ENCODE measurements around the gene KLF6.

KLF6 gene

GRCh38 chr10:3775696-3776551, 9.1 kb downstream of the KLF6 start:
- no peak for DNase-seq (ENCODE audit: low read depth in 2 of 3, low spot score in 1 of 3)

GRCh38 chr10:3774814-3775695, 10.0 kb downstream of the KLF6 start:
- no peak for DNase-seq (ENCODE audit: low read depth in 2 of 3, low spot score in 1 of 3)

DNA sequence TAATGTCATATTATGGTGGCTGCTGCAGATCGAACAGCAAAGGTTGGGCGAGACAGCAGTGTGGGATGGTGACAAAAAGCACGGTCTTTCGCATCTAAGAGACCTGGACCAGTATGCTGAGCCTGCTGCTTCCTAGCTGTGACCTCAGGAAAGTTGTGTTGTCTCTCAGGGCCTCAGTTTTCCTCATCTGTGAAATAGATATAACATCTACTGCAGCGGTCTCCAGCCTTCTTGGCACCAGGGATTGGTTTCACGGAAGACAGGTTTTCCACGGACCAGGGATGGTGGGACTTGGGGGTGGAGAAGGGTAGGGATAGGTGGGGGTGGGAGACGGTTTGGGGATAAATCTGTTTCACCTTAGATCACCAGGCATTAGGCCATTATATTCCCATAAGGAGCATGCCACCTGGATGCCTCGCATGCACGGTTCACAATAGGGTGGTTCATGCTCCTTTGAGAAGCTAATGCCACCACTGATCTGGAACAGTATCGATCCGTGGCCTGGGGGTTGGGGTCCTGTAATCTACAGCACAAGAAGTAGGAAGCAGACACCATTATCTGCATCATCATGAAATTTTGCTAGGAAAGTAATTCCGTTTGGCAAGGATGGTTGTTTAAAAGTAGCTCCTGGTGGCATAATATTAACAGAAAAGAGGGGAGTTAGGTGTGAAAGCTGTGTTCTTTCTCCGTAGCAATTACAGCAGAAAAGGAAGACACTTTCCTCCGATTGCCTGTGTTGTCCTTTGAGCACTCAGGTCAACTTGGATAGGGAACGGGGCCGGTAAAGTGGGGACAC, 10.8 kb downstream of the KLF6 start:
- no peak for DNase-seq (ENCODE audit: low read depth in 2 of 3, low spot score in 1 of 3)

DNA sequence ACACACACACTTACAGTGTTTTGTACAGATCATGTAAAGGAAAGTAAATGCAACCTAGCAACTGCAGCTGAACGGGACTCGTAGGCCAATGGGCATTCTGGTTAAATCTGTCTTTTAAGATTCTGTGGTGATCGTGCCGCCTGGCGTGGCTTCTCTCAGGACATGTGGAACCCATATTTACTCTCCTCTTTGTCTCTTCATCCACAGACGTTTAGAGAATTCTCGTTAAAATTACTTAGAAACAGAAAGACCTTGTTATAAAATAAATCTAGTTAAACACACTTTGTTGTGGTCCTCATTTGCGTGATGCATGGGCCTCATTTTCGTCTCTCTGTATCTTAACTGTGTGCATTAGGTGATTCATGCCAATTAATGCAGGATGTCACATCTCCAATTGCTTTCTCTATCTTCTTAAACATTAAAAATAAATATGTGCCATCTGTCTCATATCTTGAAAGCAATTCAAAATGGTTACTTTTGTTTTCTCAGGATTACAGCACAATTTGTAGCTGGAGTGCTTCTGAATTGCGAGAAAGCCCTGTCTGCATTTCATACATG, 11.5 kb downstream of the KLF6 start:
- no peak for DNase-seq (ENCODE audit: low read depth in 2 of 3, low spot score in 1 of 3)

DNA sequence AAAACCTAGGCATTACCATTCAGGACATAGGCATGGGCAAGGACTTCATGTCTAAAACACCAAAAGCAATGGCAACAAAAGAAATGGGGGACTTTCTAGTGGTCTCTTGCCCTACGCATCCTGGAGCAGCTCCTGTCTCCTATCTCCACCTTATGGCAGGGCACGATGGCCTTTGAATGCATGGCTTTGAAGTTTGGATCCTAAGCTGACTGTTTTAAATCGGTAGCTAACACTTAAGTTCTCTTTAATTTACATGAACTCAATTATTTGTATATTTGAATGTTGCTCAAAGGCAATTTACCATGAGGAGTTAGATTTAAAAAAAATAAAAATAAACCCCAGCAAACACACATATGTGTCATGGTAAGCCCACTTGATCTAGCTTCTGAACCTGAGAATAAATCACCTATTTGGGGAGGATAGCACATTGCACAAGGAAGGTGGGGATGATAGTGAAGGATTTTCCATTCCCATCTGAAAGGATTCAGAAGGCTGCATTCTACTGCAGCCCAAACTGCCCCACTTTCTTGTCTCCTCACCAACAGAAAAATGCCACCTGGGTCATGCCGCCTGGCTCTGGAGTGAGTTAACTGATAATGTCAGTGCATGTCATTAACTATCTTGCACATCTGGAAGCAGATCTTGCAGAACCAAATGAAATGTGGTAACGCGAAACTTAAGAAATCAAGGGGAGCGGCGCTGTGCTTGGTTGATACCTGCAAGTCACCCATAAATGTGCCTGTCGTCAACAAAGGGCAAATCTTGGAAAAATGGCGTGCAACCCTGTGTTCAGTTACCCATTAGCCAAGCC, 12.4 kb downstream of the KLF6 start:
- no peak for DNase-seq (ENCODE audit: low read depth in 2 of 3, low spot score in 1 of 3)

DNA sequence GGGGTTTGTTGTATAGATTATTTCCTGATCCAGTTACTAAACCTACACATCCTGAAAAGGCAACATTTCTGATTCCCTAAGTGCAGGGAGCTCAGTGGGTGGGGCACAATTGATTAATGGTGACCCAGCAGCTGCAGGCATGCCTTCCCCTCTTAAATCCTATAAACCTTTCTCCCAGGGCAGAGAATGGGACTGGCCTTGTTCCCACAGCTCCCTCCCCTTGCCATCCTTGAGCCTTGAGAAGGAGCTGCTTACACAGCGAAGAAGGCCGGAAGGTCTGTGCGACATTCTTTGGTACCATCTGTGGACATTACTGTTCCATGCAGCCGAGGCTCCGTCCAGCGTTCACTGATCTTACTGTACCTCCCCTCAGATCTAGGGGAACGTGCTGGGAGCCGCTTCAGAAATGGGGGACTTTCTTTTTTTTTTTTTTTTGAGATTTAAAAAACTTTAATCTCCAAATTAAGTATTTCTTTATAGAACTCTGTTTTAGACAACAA, 14.3 kb downstream of the KLF6 start:
- DNase-seq (ENCODE audit: low read depth in 2 of 3, low spot score in 1 of 3) = no peak

DNA sequence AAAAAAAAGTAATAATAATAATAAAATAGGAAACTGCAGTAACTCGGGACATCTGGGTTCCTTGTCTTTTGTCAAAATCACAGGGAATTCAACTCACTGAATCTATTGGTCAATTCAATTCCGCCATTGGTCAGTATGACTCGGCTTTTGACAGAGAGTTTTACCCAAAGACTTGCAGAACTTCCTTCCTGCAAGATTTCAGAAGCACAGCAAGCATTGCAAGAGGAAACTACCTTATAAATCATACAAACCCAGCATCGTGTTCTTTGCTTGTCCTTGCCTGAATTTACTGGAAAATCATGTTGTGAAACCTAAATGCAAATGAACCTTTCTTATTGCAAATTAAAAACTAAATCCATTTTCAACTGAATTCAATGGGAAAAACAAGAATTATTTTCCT, 15.5 kb downstream of the KLF6 start:
- no peak for DNase-seq (ENCODE audit: low read depth in 2 of 3, low spot score in 1 of 3)

DNA sequence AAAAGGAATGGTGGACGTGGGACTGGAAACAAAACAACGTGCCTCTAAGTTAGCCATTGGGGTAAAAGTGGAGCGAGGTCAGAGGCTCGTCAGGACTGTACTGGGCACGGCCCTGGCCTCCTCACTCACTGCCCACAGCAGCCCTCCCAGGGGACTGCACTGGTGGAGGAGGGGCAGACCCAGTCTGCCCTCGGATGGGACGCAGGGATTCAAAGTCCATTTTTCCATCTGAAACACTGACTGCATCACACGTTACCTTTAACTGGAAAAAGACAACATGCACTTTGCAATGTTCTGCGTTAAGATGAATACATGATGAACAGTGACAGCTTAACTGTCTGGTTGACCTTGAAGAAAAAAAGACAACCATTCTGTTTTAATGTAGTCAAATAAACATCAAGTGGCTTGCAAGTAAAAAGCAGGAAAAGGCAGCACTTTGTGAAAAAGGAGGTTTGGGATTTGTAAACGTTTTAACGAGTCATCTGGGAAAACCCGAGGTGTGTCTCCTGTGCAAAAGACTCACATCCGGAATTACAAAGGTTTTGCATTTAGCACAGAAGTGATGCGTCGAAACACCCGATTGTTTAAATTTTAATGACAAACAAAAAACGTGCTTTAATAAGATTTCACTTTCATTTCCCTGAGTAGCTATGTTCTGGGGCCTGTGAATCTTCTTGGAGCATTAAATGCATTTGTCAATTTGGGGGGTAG, 18.8 kb downstream of the KLF6 start:
- no peak for DNase-seq (ENCODE audit: low read depth in 2 of 3, low spot score in 1 of 3)

DNA sequence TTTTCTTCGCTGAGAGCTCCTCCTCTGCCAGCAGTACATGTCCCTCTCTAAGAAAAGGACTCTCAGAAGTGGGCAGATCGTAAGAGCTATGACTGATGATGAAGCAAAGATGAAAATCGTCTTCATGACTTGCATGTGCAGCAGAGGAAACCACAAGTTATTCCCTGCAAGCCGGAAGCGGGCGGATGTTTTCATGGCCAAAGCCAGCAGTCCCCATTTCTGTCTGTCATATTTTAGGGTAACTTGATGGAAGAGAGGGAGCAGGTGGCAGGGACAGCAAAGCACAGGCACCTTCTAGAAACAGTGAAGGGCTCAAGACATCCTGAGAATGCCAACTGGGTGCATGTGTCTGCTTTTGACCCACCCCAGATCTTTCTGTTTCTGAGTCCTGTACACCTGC, 19.9 kb downstream of the KLF6 start:
- no peak for DNase-seq (ENCODE audit: low read depth in 2 of 3, low spot score in 1 of 3)

GRCh38 chr10:3764626-3765112, 20.3 kb downstream of the KLF6 start:
- DNase-seq (ENCODE audit: low read depth in 2 of 3, low spot score in 1 of 3) = no peak

DNA sequence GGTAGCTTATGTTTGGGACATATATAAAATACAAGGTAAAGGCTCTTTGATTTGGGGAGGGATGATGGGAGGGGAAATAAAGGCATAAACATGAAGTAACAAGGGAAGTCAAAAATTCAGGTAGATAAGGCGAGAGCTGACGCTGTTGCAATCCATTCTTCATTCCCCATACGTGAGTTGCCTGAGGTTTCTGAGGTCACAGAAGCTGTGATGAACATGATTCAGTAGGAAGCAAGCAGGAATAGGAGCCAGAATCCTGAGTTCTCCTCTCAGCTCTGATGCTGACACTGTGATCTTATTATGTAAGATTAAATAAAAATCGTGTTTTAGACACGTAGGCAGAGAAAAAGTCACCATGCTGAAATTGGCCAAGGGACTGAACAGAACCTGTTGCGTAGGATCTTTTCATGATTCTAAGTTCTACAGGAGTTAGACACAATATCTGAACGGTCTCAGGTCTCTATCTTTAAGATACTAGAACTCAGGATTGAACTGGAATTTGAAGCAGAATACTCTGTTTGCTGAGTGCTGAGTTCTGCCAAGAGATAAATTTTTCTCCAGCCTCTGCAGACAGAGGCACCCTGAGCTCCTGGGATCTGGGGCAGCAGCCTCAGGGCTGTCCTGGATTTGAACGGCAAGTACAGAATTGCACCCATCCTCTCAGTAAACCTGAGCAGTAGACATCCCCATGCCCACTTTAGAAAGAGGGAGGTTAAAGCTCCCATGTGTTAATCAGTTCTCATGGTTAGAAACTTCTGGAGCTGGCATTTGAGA, 21.0 kb downstream of the KLF6 start:
- DNase-seq (ENCODE audit: low read depth in 2 of 3, low spot score in 1 of 3) = no peak

DNA sequence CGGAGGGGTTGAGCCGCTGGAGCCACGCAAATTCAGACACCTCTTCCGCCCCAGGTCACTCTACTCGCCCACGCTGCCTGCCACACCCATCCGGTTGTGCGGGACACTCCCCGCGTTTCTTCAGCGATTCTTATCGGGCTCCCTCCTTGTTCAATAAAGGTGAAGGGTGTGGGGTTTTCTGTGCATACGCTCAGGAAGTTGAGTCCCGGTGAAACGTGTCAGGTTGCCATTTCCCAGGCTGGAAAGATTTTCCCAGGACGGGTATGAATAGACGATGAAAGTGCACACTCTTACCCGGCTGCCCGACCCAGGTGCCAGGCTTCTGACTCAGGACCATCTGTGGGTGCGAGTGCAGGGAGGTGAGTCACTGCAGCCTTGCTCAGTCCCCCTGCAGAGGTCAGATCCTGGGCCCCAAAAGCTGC, 22.0 kb downstream of the KLF6 start:
- DNase-seq (ENCODE audit: low read depth in 2 of 3, low spot score in 1 of 3) = no peak

GRCh38 chr10:3762309-3762708, 22.7 kb downstream of the KLF6 start:
- no peak for DNase-seq (ENCODE audit: low read depth in 2 of 3, low spot score in 1 of 3)

GRCh38 chr10:3761904-3762303, 23.1 kb downstream of the KLF6 start:
- no peak for DNase-seq (ENCODE audit: low read depth in 2 of 3, low spot score in 1 of 3)

- DNase-seq (ENCODE audit: low read depth in 2 of 3, low spot score in 1 of 3) = no peak
Observed at GRCh38 chr10:3761021-3761686, 23.9 kb downstream of the KLF6 start.

DNA sequence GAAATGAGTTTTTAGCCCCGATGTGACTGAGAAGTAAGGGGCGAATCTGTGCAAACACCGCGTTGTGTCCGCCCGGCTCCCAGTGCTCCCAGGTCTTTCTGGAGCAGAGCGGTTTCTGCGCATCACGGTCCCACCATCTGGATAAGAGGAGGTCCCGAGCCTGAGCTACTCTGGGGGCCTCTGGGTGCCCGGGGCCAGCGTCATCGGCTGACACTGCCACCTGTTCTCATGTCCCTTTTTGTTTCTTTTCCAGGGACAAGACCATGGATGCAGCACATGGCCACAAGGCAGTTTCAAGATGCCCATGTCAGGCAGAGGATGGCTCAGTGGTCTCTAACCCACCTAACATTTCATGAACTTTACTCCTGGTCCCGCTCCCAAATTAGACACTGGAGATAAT, 24.9 kb downstream of the KLF6 start:
- DNase-seq (ENCODE audit: low read depth in 2 of 3, low spot score in 1 of 3) = no peak

DNA sequence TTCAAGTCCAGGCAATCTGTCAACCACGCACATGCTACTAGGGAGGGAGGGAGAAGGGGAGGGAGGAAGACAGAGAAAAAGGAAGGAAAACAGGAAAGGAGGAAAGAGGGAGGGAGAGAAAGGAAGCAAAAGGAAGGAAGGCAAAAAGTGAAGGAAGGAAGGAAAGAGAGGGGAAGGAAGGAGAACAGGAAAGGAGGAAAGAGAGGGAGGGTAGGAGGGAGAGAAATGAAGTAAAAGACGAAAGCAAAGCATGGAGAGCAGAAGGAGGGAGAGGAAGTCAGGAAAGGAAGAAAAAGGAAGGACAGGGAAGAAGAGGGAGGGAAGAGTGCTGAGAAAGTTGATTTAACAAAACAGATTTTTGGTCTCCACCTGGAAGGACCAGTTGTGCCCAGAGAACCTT, 25.6 kb downstream of the KLF6 start:
- DNase-seq (ENCODE audit: low read depth in 2 of 3, low spot score in 1 of 3) = no peak

DNA sequence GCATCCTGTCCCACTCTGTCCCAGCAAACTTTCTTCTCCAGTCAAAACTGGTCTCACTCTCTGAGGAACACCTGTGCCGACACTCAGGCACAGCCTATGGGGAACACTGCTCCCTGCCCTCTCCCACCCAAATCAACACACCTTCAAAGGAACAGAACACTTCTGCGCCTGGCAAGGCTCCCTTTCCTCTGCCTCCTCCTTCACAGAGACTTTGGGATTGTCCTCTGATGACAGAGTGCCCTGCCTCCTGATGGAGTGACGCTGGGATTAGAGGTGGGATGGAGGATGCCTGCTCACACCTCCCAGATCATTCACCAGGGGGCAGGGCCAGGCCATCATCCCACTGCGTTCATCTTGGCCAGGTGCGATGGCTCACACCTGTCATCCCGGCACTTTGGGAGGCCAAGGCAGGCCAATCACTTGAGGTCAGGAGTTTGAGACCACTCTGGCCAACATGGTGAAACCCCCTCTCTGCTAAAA, 26.5 kb downstream of the KLF6 start:
- DNase-seq (ENCODE audit: low read depth in 2 of 3, low spot score in 1 of 3) = no peak

Measured in stimulated activated CD4-positive, alpha-beta T cell treated with anti-CD3 and anti-CD28 coated beads, Interleukin-12 subunit alpha, Interleukin-12 subunit beta, amount 100 ng/mL, for 48 hours (primary cell).